Measurements from ENCODE around the gene KCNQ1.

DNA sequence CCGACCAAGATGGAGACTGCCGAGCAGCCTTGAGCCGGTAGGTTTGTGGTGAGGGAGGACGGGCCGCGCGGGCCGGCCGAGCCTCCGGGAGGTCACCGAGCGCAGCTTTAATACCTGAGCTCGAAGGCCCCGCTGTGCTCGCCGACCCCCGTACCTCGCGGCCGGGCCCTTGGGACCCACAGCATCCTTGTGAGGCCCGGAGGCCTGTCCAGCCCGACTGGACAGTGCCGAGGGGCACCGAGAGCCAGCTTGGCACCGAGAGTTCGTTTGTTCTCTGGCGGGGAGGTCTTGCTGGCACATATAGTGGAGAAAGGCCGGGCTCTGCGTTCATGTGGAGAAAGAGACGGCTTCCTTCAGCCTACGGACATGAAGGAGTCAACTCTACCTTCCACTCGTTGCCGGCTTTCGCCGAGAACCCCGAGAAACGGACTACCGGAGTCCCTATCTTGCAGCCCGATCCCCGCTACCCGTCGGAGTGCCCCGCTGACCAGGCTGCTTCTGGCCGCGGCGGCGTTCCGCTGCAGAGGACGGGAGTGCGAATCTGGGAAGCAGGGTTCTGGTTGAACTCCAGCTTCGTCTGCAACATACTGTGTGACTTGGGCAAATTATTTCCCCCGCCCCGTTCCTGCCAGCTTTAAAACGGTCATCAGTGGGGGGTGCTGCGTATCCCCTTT is 43.9 kb upstream of the KCNQ1 start:
- TF ChIP-seq, protein P1, sequence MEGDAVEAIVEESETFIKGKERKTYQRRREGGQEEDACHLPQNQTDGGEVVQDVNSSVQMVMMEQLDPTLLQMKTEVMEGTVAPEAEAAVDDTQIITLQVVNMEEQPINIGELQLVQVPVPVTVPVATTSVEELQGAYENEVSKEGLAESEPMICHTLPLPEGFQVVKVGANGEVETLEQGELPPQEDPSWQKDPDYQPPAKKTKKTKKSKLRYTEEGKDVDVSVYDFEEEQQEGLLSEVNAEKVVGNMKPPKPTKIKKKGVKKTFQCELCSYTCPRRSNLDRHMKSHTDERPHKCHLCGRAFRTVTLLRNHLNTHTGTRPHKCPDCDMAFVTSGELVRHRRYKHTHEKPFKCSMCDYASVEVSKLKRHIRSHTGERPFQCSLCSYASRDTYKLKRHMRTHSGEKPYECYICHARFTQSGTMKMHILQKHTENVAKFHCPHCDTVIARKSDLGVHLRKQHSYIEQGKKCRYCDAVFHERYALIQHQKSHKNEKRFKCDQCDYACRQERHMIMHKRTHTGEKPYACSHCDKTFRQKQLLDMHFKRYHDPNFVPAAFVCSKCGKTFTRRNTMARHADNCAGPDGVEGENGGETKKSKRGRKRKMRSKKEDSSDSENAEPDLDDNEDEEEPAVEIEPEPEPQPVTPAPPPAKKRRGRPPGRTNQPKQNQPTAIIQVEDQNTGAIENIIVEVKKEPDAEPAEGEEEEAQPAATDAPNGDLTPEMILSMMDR (IDR thresholded peaks at IDR 0.05): no peak
- TF ChIP-seq POLR2AphosphoS5 (IDR thresholded peaks at IDR 0.05; ENCODE audit: insufficient read depth in 1 of 2, low read depth in 1 of 2) (no peak), POLR2A (IDR thresholded peaks at IDR 0.05) (peak in 1 of 2 donors; percentile 48)
